Measurements from ENCODE around the gene SPPL2B.
A peak's percentile ranks its signal among the peaks of the same experiment; 100 is the strongest.
"Not testable (repeated sequence)": the region's sequence is repeated elsewhere in the genome, so short reads cannot be mapped to it uniquely, and the experiment has no call there.

Gene SPPL2B

DNA sequence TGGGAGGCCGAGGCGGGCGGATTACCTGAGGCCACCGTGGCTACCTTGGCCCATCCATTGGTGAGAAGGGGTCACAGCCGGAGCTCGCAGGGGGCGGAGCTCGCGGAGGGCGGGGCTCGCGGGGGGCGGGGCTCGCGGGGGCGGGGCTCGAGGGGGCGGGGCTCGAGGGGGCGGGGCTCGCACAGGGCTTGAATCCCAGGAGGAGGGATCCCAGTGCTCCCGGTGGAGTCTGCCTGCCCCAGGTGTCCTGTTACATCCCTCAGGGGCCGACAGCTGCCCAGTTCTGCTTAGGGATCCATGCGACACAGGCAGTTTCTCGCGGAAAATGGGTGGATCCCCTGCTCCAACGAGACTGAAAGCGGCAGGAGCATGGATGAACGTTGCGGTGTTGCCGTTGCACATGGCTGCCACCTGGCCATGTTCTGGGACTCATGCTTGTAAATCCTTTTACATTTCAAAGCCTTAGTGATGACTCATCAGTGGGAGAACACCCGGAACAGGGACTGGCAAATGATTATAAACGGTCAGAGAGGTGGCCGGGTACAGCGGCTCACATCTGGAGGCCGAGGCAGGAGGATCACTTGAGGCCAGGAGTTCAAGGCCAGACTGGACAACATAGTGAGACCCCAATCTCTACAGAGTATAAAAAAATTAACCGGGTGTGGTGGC lies 56.7 kb downstream of the SPPL2B start:
- no peak for DNase-seq

- no peak for DNase-seq
These were observed 59.1 kb downstream of the SPPL2B start for GRCh38 chr19:2387367-2388288.

GRCh38 chr19:2389594-2389993 lies 61.1 kb downstream of the SPPL2B start:
- DNase-seq: no peak

GRCh38 chr19:2391118-2391725 lies 62.7 kb downstream of the SPPL2B start:
- DNase-seq: peak; percentile 33

- no peak for DNase-seq
These were observed 63.9 kb downstream of the SPPL2B start for GRCh38 chr19:2392366-2392765.

- not testable (repeated sequence) for DNase-seq
These were observed 64.4 kb downstream of the SPPL2B start for GRCh38 chr19:2392899-2393298.

DNA sequence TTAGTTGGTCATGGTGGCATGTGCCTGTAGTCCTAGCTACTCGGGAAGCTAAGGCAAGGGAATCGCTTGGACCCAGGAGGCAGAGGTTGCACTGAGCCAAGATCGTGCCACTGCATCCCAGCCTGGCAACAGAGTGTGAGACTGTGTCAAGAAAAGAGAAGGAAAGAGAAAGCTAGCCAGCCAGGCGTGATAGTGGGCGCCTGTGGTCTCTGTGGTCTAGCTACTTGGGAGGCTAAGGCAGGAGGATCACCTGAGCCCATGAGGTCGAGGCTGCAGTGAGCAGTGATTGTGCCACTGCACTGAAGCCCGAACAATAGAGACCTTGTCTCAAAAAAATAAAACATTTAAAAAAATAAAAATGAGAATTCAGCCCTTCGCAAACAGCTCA lies 65.6 kb downstream of the SPPL2B start:
- no peak for DNase-seq

DNA sequence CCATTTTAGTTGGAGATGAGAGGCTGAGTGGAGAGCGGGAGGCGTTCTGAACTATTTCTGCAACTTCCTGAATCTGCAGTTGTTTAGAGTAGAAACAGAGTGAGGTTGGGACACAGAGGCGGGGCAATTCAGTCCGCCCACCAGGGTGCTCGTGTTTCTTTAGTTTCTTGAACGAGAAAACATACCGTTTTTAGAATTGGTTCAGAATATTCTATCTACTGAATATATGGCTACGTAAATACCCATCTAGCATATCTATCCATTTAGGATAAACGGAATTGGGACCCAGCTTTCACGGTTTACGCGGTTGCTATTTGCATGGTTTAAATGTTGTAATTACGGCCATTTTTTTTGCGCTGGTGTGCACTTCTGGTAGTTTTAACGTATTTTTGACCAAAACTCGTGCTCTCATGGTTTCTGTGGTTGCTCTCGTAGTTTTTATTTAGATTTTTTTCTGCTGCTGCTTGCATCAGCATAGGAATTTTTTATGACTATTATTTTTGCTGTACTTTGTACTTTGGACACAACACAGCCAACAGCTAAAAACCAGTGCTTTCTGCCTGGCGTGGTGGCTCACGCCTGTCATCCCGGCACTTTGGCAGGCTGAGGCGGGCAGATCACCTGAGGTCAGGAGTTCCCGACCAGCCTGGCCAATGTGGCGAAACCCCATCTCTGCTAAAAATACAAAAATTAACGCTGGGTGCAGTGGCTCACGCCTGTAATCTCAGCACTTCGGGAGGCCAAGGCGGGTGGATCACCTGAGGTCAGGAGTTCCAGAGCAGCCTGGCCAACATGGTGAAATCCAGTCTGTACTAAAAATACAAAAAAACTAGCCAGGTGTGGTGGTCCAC lies 66.2 kb downstream of the SPPL2B start:
- no peak for DNase-seq

- DNase-seq: not testable (repeated sequence)
These were observed 66.9 kb downstream of the SPPL2B start for GRCh38 chr19:2395293-2395829.

DNA sequence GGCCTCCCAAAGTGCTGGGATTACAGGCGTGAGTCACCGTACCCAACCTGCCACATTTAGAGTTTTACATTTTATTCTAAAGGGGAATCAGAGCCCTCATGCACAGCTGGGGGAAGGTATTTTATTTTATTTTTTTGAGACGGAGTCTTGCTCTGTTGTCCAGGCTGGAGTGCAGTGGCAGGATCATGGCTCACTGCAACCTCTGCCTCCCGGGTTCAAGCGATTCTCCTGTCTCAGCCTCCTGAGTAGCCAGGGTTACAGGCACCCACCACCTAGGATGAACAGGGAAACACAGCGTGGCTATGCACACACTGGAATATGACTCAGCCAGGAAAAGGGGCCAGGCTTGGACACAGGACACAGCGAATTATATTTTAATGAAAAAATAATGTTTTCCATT lies 68.7 kb downstream of the SPPL2B start:
- not testable (repeated sequence) for DNase-seq

DNA sequence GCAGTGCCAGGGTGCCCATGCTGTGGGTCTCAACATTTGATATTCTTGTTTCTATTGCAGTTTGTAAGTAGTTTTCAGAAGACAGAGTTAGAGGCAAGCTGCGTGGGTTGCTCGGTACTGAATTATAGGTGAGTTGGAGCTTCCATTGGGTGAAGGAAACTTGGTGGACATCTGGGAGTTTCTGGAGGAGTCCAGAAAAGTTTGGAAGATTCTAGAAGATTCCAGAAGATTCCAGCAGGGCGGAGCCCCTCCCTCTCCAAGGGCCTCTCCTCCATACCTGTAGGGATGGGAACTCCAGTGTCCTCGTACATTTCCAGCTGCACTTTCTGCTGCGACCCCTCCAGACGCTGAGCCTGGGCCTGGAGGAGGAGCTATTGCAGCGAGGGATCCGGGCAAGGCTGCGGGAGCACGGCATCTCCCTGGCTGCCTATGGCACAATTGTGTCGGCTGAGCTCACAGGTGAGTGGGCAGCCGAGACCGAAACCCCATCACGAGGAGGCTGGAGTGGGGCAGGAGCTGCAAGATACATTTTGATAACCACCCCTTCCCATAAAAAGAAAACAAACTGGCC lies 70.3 kb downstream of the SPPL2B start:
- no peak for DNase-seq

DNA sequence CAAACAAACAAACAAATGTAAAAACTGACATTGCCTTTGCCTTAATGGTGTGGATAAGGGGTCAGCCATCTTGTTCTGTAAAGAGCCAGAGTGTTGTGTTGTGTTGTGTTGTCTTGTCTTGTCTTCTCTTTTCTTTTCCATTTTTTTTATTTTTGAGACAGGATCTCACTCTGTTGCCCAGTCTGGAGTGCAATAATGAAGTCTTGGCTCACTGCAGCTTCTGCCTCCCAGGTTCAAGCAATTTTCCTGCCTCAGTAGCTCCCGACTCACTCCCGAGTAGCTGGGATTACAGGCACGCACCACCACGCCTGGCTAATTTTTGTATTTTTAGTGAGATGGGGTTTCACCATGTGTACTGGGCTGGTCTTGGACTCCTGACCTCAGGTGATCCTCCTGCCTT lies 71.1 kb downstream of the SPPL2B start:
- DNase-seq: no peak

Measured in activated naive CD4-positive, alpha-beta T cell treated with anti-CD3 and anti-CD28 coated beads, Interleukin-2, amount 50 U/mL, for 16 hours (primary cell).